SU-DHL-6 (cell line): ENCODE data around the gene IL11.

Experiments
- H2AFZ ChIP-seq: fragments of 200-600 bp; sonication (generic); 2 replicates; pipeline ENCODE4 v1.6.1; 2014; ENCODE audit warnings: low read depth, mild to moderate bottlenecking, moderate library complexity, mixed read lengths, antibody characterized with exemption, low read length; ENCODE audit not compliant: severe bottlenecking
- H3F3A ChIP-seq: fragments of 200-600 bp; shearing (Covaris generic); 2 replicates; pipeline ENCODE4 v1.6.0; 2016; ENCODE audit warnings: antibody characterized with exemption, mild to moderate bottlenecking; ENCODE audit not compliant: insufficient read depth
- H3K27ac ChIP-seq: fragments of 200-600 bp; sonication (generic); 2 replicates; pipeline ENCODE4 v1.5.1; 2016; ENCODE audit warnings: low read depth, mild to moderate bottlenecking, low read length, moderate library complexity, mixed read lengths
- H3K27me3 ChIP-seq: fragments of 200-600 bp; sonication (generic), shearing (Covaris generic); 2 replicates; pipeline ENCODE4 v1.6.0; 2014; ENCODE audit warnings: mild to moderate bottlenecking, low read length
- H3K36me3 ChIP-seq: fragments of 200-600 bp; sonication (generic); 2 replicates; pipeline ENCODE4 v1.6.1; 2014; ENCODE audit warnings: mild to moderate bottlenecking, low read length, mixed read lengths
- H3K4me2 ChIP-seq: fragments of 300-600, 200-600 bp; shearing (Covaris generic), sonication (generic); 2 replicates; pipeline ENCODE4 v1.6.0; 2014; ENCODE audit warnings: low read length, low read depth, mild to moderate bottlenecking; ENCODE audit not compliant: poor library complexity, severe bottlenecking
- H3K4me3 ChIP-seq: fragments of 200-600 bp; sonication (generic); 2 replicates; pipeline ENCODE4 v1.5.1; 2014; ENCODE audit warnings: antibody characterized with exemption, low read length, mild to moderate bottlenecking, mixed read lengths; ENCODE audit not compliant: insufficient read depth, poor library complexity, severe bottlenecking
- H3K79me2 ChIP-seq: fragments of 200-600 bp; sonication (generic); 2 replicates; pipeline ENCODE4 v1.6.1; 2014; ENCODE audit warnings: mild to moderate bottlenecking, low read length, moderate library complexity; ENCODE audit not compliant: insufficient read depth
- H3K9ac ChIP-seq: fragments of 200-600 bp; sonication (generic); 2 replicates; pipeline ENCODE4 v1.7.0; 2014; ENCODE audit warnings: mild to moderate bottlenecking, low read length
- H3K9me2 ChIP-seq: fragments of 200-600 bp; sonication (generic); replicated peaks from 2 replicates; pipeline ENCODE4 v1.6.1; 2014; ENCODE audit warnings: low read length; ENCODE audit not compliant: insufficient read depth
- H3K9me3 ChIP-seq: fragments of 200-600 bp; sonication (generic); 2 replicates; pipeline ENCODE4 v1.6.1; 2014; ENCODE audit warnings: low read length, mixed read lengths; ENCODE audit not compliant: insufficient read depth
- H4K20me1 ChIP-seq: fragments of 200-600 bp; sonication (generic); 2 replicates; pipeline ENCODE4 v1.6.1; 2014; ENCODE audit warnings: low read depth, mild to moderate bottlenecking, antibody characterized with exemption, low read length, moderate library complexity, mixed read lengths
- EZH2phosphoT487 ChIP-seq: fragments of 200-600 bp; sonication (generic), shearing (Covaris generic); conservative IDR thresholded peaks from 2 replicates; pipeline ENCODE4 v1.6.1; 2018; ENCODE audit warnings: mild to moderate bottlenecking, antibody characterized with exemption, low read length, moderate library complexity, mixed read lengths
- TF ChIP-seq, protein P1 (sequence below): fragments of 200-600 bp; sonication (generic); IDR thresholded peaks from one replicate; pipeline ENCODE4 v1.5.1; 2017; ENCODE audit warnings: antibody characterized with exemption, mild to moderate bottlenecking, low read length, moderate library complexity; ENCODE audit not compliant: insufficient read depth, poor library complexity, severe bottlenecking

IL11 gene

DNA sequence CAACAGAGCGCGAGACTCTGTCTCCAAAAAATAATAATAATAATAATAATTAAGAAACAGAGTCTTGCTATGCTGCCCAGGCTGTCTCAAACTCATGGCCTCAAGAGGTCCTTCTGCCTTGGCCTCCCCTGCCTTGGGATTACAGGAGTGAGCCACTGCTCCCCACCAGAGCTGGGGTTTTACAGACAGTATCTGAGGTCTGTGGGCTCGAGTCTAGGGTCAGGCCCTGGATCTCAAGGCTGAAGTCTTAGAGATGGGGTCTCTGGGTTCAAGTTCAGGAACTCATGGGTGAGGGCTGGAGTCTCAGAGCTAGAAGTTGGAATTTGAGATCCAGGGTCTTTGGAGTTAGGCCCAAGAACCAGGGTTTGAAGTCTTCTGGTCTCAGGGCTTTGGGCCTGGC, 3.5 kb downstream of the IL11 start:
- Histone ChIP-seq H4K20me1 (no peaks in the 10 kb centered on the region), H3K79me2 (no peaks in the 10 kb centered on the region), H3K9me2 (no peaks in the 10 kb centered on the region), H3F3A (no peaks in the 10 kb centered on the region), H3K9ac (no peak overlapping the region), H3K36me3 (no peaks in the 10 kb centered on the region), H3K27me3 (no peaks in the 10 kb centered on the region), H3K9me3 (no peaks in the 10 kb centered on the region), H3K4me3 (no peak overlapping the region), H3K27ac (no peak overlapping the region), H3K4me2 (no peak overlapping the region), H2AFZ (no peak overlapping the region)
- no peak for TF ChIP-seq EZH2phosphoT487
- TF ChIP-seq, protein P1, sequence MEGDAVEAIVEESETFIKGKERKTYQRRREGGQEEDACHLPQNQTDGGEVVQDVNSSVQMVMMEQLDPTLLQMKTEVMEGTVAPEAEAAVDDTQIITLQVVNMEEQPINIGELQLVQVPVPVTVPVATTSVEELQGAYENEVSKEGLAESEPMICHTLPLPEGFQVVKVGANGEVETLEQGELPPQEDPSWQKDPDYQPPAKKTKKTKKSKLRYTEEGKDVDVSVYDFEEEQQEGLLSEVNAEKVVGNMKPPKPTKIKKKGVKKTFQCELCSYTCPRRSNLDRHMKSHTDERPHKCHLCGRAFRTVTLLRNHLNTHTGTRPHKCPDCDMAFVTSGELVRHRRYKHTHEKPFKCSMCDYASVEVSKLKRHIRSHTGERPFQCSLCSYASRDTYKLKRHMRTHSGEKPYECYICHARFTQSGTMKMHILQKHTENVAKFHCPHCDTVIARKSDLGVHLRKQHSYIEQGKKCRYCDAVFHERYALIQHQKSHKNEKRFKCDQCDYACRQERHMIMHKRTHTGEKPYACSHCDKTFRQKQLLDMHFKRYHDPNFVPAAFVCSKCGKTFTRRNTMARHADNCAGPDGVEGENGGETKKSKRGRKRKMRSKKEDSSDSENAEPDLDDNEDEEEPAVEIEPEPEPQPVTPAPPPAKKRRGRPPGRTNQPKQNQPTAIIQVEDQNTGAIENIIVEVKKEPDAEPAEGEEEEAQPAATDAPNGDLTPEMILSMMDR, result no peak

DNA sequence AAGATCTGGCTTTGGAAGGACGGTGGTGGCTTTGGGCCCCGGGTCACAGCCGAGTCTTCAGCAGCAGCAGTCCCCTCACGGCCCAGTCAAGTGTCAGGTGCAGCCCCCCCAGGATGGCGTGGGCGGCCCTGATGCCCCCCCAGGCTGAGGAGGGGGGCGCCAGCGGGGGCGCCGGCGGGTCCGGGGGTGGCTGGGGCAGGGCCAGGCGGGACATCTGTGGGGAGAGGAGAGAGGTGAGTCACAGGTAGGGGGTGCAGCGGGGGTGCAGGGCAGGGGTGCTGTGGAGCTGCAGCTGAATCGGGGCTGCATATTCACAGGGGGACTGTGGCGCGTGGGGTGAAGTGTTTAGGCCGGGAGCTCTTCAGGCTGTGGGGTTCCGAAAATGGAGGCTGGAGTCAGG, 4.3 kb downstream of the IL11 start:
- TF ChIP-seq, protein P1, result no peak
- TF ChIP-seq EZH2phosphoT487, result no peak
- Histone ChIP-seq H3K27me3 (no peaks in the 10 kb centered on the region), H2AFZ (no peak overlapping the region), H3K4me2 (no peak overlapping the region), H3K9ac (no peak overlapping the region), H3K27ac (no peak overlapping the region), H3K36me3 (no peaks in the 10 kb centered on the region), H3K79me2 (no peaks in the 10 kb centered on the region), H4K20me1 (no peaks in the 10 kb centered on the region), H3K4me3 (no peak overlapping the region), H3K9me2 (no peaks in the 10 kb centered on the region), H3K9me3 (no peaks in the 10 kb centered on the region), H3F3A (no peaks in the 10 kb centered on the region)

DNA sequence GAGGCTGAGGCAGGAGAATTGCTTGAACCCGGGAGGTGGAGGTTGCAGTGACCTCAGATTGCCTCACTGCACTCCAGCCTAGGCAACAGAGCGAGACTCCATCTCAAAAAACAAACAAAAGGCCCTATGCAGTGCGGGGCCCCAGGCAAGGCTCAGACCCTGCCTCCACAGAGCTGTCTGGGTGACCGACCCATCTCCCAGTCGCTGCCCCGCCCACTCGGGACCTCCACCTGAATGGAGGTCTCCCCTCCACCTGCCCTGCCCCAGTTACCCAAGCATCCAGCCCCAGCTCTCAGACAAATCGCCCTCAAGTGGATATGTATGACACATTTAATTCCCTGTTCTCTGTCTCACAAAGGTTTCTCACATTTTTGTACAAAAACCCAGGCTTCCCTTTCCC, 5.0 kb downstream of the IL11 start:
- no peaks in the 10 kb centered on the region for H4K20me1 ChIP-seq
- no peaks in the 10 kb centered on the region for H3K79me2 ChIP-seq
- H3K9ac ChIP-seq, result no peak overlapping the region

More for the DNA sequence above, 5.0 kb downstream of the IL11 start:
- no peaks in the 10 kb centered on the region for H3K36me3 ChIP-seq
- H3K4me3 ChIP-seq, result no peak overlapping the region
- no peaks in the 10 kb centered on the region for H3F3A ChIP-seq
- no peaks in the 10 kb centered on the region for H3K9me2 ChIP-seq
- H3K27ac ChIP-seq, result no peak overlapping the region
- H3K9me3 ChIP-seq, result no peaks in the 10 kb centered on the region
- H2AFZ ChIP-seq, result no peak overlapping the region
- no peak overlapping the region for H3K4me2 ChIP-seq
- TF ChIP-seq EZH2phosphoT487, result no peak
- TF ChIP-seq, protein P1, result no peak
- H3K27me3 ChIP-seq, result no peaks in the 10 kb centered on the region
